GM18867 (cell line): ENCODE measurements around the gene CHMP2B.
"Not testable (repeated sequence)": the region's sequence is repeated elsewhere in the genome, so short reads cannot be mapped to it uniquely, and the experiment has no call there.

Experiments
- ATAC-seq: cut with Tn5 transposase; IDR thresholded peaks from one replicate; pipeline ENCODE4 v1.9.1; 2021; ENCODE audit warnings: mild to moderate bottlenecking, moderate library complexity; ENCODE audit not compliant: unreplicated experiment

Gene CHMP2B

DNA sequence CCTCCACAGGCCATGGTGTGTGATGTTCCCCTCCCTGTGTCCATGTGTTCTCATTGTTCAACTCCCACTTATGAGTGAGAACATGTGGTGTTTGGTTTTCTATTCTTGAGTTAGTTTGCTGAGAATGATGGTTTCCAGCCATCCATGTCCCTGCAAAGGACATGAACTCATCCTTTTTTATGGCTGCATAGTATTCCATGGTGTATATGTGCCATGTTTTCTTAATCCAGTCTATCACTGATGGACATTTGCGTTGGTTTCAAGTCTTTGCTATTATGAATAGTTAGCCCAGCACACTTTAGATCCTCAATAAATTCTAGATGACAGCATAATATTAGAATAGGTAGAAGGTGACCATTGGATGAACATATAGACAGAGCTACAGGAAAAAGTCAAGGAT, 77.9 kb downstream of the CHMP2B start:
- ATAC-seq, result not testable (repeated sequence)
